ENCODE measurements around the gene AMBRA1. TPM values are rescaled to one million over a fixed set of nuclear protein-coding genes. Genes with fewer than 3 reads are reported as not detected.
A peak's percentile ranks its signal among the peaks of the same experiment; 100 is the strongest.

The AMBRA1 gene
- total RNA-seq, 1 donor from 2014 or later: 45.3 TPM

- TF ChIP-seq CTCF (IDR thresholded peaks at IDR 0.05; ENCODE audit: unreplicated experiment): no peak
- no peak overlapping the region for H3K27ac Mint-ChIP-seq
- no peak for DNase-seq (ENCODE audit: low spot score, unreplicated experiment)
- peaks cover 6% of the 10 kb centered on the region for H3K4me1 Mint-ChIP-seq (ENCODE audit: low read depth)
- H3K36me3 Mint-ChIP-seq (ENCODE audit: insufficient read depth): no peaks in the 10 kb centered on the region
- no peaks in the 10 kb centered on the region for H3K9me3 Mint-ChIP-seq (ENCODE audit: low read depth)
- no peak overlapping the region for H3K4me3 Mint-ChIP-seq (ENCODE audit: low read depth)
- H3K27me3 Mint-ChIP-seq: no peaks in the 10 kb centered on the region
These were observed 137.4 kb downstream of the AMBRA1 start for GRCh38 chr11:46456269-46457001.

DNA sequence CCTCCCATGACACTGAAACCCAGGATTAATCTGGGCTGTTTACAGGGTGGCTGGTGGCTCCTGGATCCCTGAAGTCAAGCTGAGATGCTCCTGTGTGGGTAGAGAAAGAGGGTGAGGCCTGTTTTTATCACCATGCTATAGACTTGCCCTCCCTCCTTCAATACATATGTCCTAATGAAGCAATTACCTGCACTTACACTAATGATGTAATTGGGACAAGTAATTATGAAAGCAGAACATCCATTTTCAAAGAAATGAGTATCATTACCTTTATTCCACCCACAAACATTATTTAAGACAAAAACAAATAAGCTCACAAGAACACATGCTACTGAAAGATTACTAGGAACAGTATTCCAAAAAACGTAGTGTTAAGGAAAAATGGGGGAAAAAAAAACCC, 138.0 kb downstream of the AMBRA1 start:
- Mint-ChIP-seq H3K9me3 (ENCODE audit: low read depth) (no peaks in the 10 kb centered on the region), H3K36me3 (ENCODE audit: insufficient read depth) (no peaks in the 10 kb centered on the region), H3K4me1 (ENCODE audit: low read depth) (peaks cover 6% of the 10 kb centered on the region), H3K4me3 (ENCODE audit: low read depth) (no peak overlapping the region), H3K27ac (no peak overlapping the region), H3K27me3 (no peaks in the 10 kb centered on the region)
- no peak for TF ChIP-seq CTCF (IDR thresholded peaks at IDR 0.05; ENCODE audit: unreplicated experiment)
- DNase-seq (ENCODE audit: low spot score, unreplicated experiment): no peak

- Mint-ChIP-seq H3K4me1 (ENCODE audit: low read depth) (peaks cover 9% of the 10 kb centered on the region), H3K27me3 (no peaks in the 10 kb centered on the region), H3K4me3 (ENCODE audit: low read depth) (no peak overlapping the region), H3K9me3 (ENCODE audit: low read depth) (no peaks in the 10 kb centered on the region), H3K36me3 (ENCODE audit: insufficient read depth) (peaks cover 3% of the 10 kb centered on the region), H3K27ac (no peak overlapping the region)
- DNase-seq (ENCODE audit: low spot score, unreplicated experiment): no peak
- no peak for TF ChIP-seq CTCF (IDR thresholded peaks at IDR 0.05; ENCODE audit: unreplicated experiment)
These were observed 140.8 kb downstream of the AMBRA1 start for GRCh38 chr11:46452918-46453517.

- Mint-ChIP-seq H3K27ac (no peak overlapping the region), H3K36me3 (ENCODE audit: insufficient read depth) (peaks cover 3% of the 10 kb centered on the region), H3K27me3 (no peaks in the 10 kb centered on the region), H3K4me1 (ENCODE audit: low read depth) (peaks cover 6% of the 10 kb centered on the region), H3K4me3 (ENCODE audit: low read depth) (no peak overlapping the region), H3K9me3 (ENCODE audit: low read depth) (no peaks in the 10 kb centered on the region)
- no peak for TF ChIP-seq CTCF (IDR thresholded peaks at IDR 0.05; ENCODE audit: unreplicated experiment)
- no peak for DNase-seq (ENCODE audit: low spot score, unreplicated experiment)
These were observed 142.1 kb downstream of the AMBRA1 start for GRCh38 chr11:46451759-46452158.

GRCh38 chr11:46450846-46451477, 142.9 kb downstream of the AMBRA1 start:
- peak overlapping the region; percentile 56 for H3K27ac Mint-ChIP-seq
- DNase-seq (ENCODE audit: low spot score, unreplicated experiment): no peak
- no peaks in the 10 kb centered on the region for H3K27me3 Mint-ChIP-seq
- H3K4me3 Mint-ChIP-seq (ENCODE audit: low read depth): no peak overlapping the region
- H3K4me1 Mint-ChIP-seq (ENCODE audit: low read depth): peaks cover 3% of the 10 kb centered on the region
- H3K36me3 Mint-ChIP-seq (ENCODE audit: insufficient read depth): peaks cover 3% of the 10 kb centered on the region
- H3K9me3 Mint-ChIP-seq (ENCODE audit: low read depth): no peaks in the 10 kb centered on the region
- TF ChIP-seq CTCF (IDR thresholded peaks at IDR 0.05; ENCODE audit: unreplicated experiment): no peak

Measured in progenitor cell of endocrine pancreas (in vitro differentiated cells).